K562 (cell line): ENCODE data around the gene PLEKHB1. TPM values are rescaled to one million over a fixed set of nuclear protein-coding genes. Genes with fewer than 3 reads are reported as not detected.

ENCODE experiments used
- ATAC-seq: fragments of 200-7000 bp; cut with Tn5 transposase; 3 replicates; pipeline ENCODE4 v1.9.1; 2020; ENCODE audit warnings: moderate library complexity
- BruUV-seq: library from RNA; stranded (reverse); fragments of 400-500 nt; replicated peaks from 2 replicates; lab custom pipeline; 2021; lab: Mats Ljungman, UMichigan
- CTCF ChIA-PET: fragments of 300-600 bp; formaldehyde crosslinking; extraction: SDS; loops from one replicate; lab custom pipeline; 2021; ENCODE audit warnings: low intra/inter-chr PET ratio; lab: Yijun Ruan, JAX
- POLR2A ChIA-PET: fragments of 300-600, 350-650 bp; sonication (Branson Sonifier 250); formaldehyde crosslinking; extraction: SDS; loops from one replicate; lab custom pipeline; 2021; ENCODE audit warnings: antibody characterized with exemption, inconsistent platforms; lab: Yijun Ruan, JAX
- DNase-seq, 4 experiments: peaks; one replicate each; pipeline versions ENCODE4 v3.0.0 to v3.0.0-alpha.2; 2011 to 2018; ENCODE audit warnings: low spot score in 3 of 4, mixed read lengths in 3 of 4; ENCODE audit errors: extremely low read depth in 1 of 4
- FAIRE-seq: peaks from 2 replicates; lab custom pipeline; 2011; peaks lifted over from hg19 to GRCh38; lab: Jason Lieb, UNC
- H2AFZ ChIP-seq: 2 replicates; pipeline ENCODE4 v1.6.0; 2011; ENCODE audit warnings: low read depth, low read length, control low read depth, inconsistent platforms
- H3K27ac ChIP-seq: fragments of 200-600 bp; 3 replicates; pipeline ENCODE4 v1.8.0; 2011; ENCODE audit warnings: low read depth, mild to moderate bottlenecking, control low read depth, inconsistent platforms, low read length, moderate library complexity, mixed read lengths; ENCODE audit errors: extremely low read depth
- H3K27me3 ChIP-seq, 2 experiments: fragments of 300-600 bp in 1 of 2; 2 replicates in 1 of 2; 3 replicates in 1 of 2; pipeline versions ENCODE4 v1.6.0 to v1.8.0; 2011; ENCODE audit warnings: inconsistent platforms in 2 of 2, low read length in 2 of 2, mild to moderate bottlenecking in 1 of 2, mixed read lengths in 1 of 2, moderate library complexity in 1 of 2; ENCODE audit not compliant: control insufficient read depth in 2 of 2, insufficient read depth in 2 of 2
- H3K36me3 ChIP-seq: fragments of 300-600 bp; 3 replicates; pipeline ENCODE4 v1.8.0; 2011; ENCODE audit warnings: mild to moderate bottlenecking, low read length, inconsistent platforms; ENCODE audit not compliant: control insufficient read depth, insufficient read depth
- H3K4me1 ChIP-seq, 2 experiments: fragments of 200-600 bp in 1 of 2; replicated peaks in 1 of 2; 2 replicates in 1 of 2; 3 replicates in 1 of 2; pipeline versions ENCODE4 v1.5.1 to v1.8.0; 2011; ENCODE audit warnings: inconsistent platforms in 2 of 2, low read length in 2 of 2, mild to moderate bottlenecking in 1 of 2, mixed read lengths in 1 of 2, moderate library complexity in 1 of 2; ENCODE audit not compliant: control insufficient read depth in 2 of 2, insufficient read depth in 2 of 2
- H3K4me2 ChIP-seq: 2 replicates; pipeline ENCODE4 v1.6.1; 2011; ENCODE audit warnings: low read length, control low read depth, inconsistent platforms, mixed read lengths; ENCODE audit not compliant: insufficient read depth
- H3K4me3 ChIP-seq: fragments of 200-600 bp; sonication (generic), shearing (Covaris generic); 2 replicates; pipeline ENCODE4 v1.5.1; 2016; ENCODE audit warnings: control low read depth, inconsistent platforms
- H3K79me2 ChIP-seq: fragments of 200-600 bp; 3 replicates; pipeline ENCODE4 v1.8.0; 2011; ENCODE audit warnings: low read length, inconsistent platforms; ENCODE audit not compliant: control insufficient read depth, insufficient read depth
- H3K9ac ChIP-seq, 2 experiments: 2 replicates each; pipeline versions ENCODE4 v1.6.0 to v1.6.1; 2011; ENCODE audit warnings: low read depth in 2 of 2, low read length in 2 of 2, control low read depth in 1 of 2, inconsistent platforms in 1 of 2, mild to moderate bottlenecking in 1 of 2, mixed read lengths in 1 of 2; ENCODE audit not compliant: insufficient read depth in 1 of 2
- H3K9me1 ChIP-seq: one replicate; pipeline ENCODE4 v1.6.0; 2011; ENCODE audit warnings: inconsistent platforms, mild to moderate bottlenecking, low read length, moderate library complexity; ENCODE audit not compliant: control insufficient read depth, insufficient read depth
- H3K9me3 ChIP-seq: replicated peaks from 2 replicates; pipeline ENCODE4 v1.5.1; 2011; ENCODE audit warnings: low read depth, low read length, inconsistent platforms; ENCODE audit not compliant: control insufficient read depth, insufficient read depth
- H4K20me1 ChIP-seq: replicated peaks from 2 replicates; pipeline ENCODE4 v1.6.1; 2011; ENCODE audit warnings: low read length, inconsistent platforms, mixed read lengths; ENCODE audit not compliant: control insufficient read depth, insufficient read depth
- NR2F6 ChIP-seq: fragments of 450-650 bp; formaldehyde crosslinking; IDR thresholded peaks from 2 replicates; pipeline ENCODE4 v1.4.0; 2020; ENCODE audit warnings: mild to moderate bottlenecking
- RREB1 ChIP-seq: fragments of 250-450 bp; sonication (Bioruptor Pico); IDR thresholded peaks from 2 replicates; pipeline ENCODE4 v1.4.0; 2020
- THRB ChIP-seq: fragments of 450-650 bp; formaldehyde crosslinking; conservative IDR thresholded peaks from 2 replicates; pipeline ENCODE4 v1.4.0; 2022; ENCODE audit warnings: mild to moderate bottlenecking, missing genetic modification characterization
- ZBTB2 ChIP-seq: fragments of 450-650 bp; IDR thresholded peaks from 2 replicates; pipeline ENCODE4 v1.6.1; 2016; ENCODE audit warnings: antibody characterized with exemption
- ZKSCAN3 ChIP-seq: fragments of 250-450 bp; sonication (Bioruptor Pico); IDR thresholded peaks from 2 replicates; pipeline ENCODE4 v1.4.0; 2020
- ZNF518B ChIP-seq: fragments of 250-450 bp; sonication (Bioruptor Pico); IDR thresholded peaks from 2 replicates; pipeline ENCODE4 v1.5.0; 2021; ENCODE audit warnings: mild to moderate bottlenecking, moderate library complexity
- ZNF77 ChIP-seq: fragments of 250-450 bp; sonication (Bioruptor Pico); IDR thresholded peaks from 2 replicates; pipeline ENCODE4 v1.5.0; 2020
- WGBS: fragments of 100-300 bp; shearing (Covaris generic); methylation state at CpG from one replicate; pipeline ENCODE4 v1.1.6; 2016; ENCODE audit warnings: low coverage, mixed read lengths; ENCODE audit not compliant: insufficient coverage; ENCODE audit errors: missing lambda C conversion rate; 5-methylcytosine and 5-hydroxymethylcytosine counted together
- in situ Hi-C: fragments of 300-500 bp; cut with MboI; formaldehyde crosslinking; loops from 4 replicates; pipeline ENCODE4 v1.15.0; 2018; ENCODE audit warnings: inconsistent platforms, mixed read lengths
- intact Hi-C: fragments of 100-400 bp; cut with micrococcal nuclease; formaldehyde crosslinking; loops from 2 replicates; pipeline ENCODE4 v1.14.2; 2022
- polyA plus RNA-seq, 8 experiments: library from polyadenylated mRNA; depleted of rRNA in 4 of 8; stranded (reverse) in 5 of 8; unstranded in 3 of 8; fragments of >200 nt; fragmentation: Nextera tagmentation in 2 of 8; fragmentation: Illumina TruSeq in 1 of 8; extraction: Ambion mirVana in 2 of 8; extraction: Trizol in 1 of 8; gene quantifications; 2 replicates each; pipeline versions ENCODE4 v1.2.1 to v1.2.3, GENCODE V29; 2011 to 2014; ENCODE audit warnings: inconsistent platforms in 1 of 8, missing spikeins in 1 of 8
- total RNA-seq, 7 experiments: library from RNA; depleted of rRNA in 6 of 7; stranded (reverse); fragments of >200 nt in 6 of 7; fragmentation: Illumina TruSeq in 2 of 7; extraction: Trizol in 2 of 7; gene quantifications; 2 replicates each; pipeline versions ENCODE4 v1.2.1 to v1.2.3, GENCODE V29; 2011 to 2021; ENCODE audit warnings: low replicate concordance in 1 of 7

Gene PLEKHB1
- total and polyA plus RNA-seq, 9 of the 15 experiments (the other 6 are each of a cell fraction or from before 2014, with no cell fraction given), result 0.07 to 0.62 (median 0.17) TPM; not detected in 2

GRCh38 chr11:73693899-73694525 lies 47.6 kb downstream of the PLEKHB1 start:
- Histone ChIP-seq H3K4me1 (no peaks in the 10 kb centered on the region), H3K9me3 (no peaks in the 10 kb centered on the region), H3K79me2 (no peaks in the 10 kb centered on the region), H3K36me3 (peaks cover 14% of the 10 kb centered on the region; the same call in 2 of the 3 replicates), H3K9me1 (no peaks in the 10 kb centered on the region), H3K9ac (no peak overlapping the region), H3K27ac (no peak overlapping the region), H3K4me3 (no peak overlapping the region), H3K27me3 (no peaks in the 10 kb centered on the region), H4K20me1 (no peaks in the 10 kb centered on the region), H3K4me2 (no peak overlapping the region), H2AFZ (no peak overlapping the region)
- in situ Hi-C loops (loop anchor here (5.0 kb wide), 1 partner anchor 1318 kb away; no protein-coding TSS in a partner anchor), intact Hi-C loops (no loop called here)
- FAIRE-seq, result no peak
- POLR2A ChIA-PET, result interaction anchor here (0.5 to 1.9 kb wide), 7 partner anchors 8 to 189 kb away, joined by 3 to 7 read pairs (median 3); no protein-coding TSS in a partner anchor
- WGBS, result 82% methylated on average over 4 of the region's 4 CpGs
- no TSS peak for BruUV-seq
- CTCF ChIA-PET, result no interaction called here
- no peak for DNase-seq
- no peak for TF ChIP-seq ZKSCAN3 (CRISPR knock-in tag)
- no peak for TF ChIP-seq RREB1 (CRISPR knock-in tag)
- TF ChIP-seq NR2F6, result no peak
- TF ChIP-seq ZBTB2, result no peak
- no peak for TF ChIP-seq ZNF518B
- TF ChIP-seq THRB, result no peak
- TF ChIP-seq ZNF77 (CRISPR knock-in tag), result no peak
- ATAC-seq, result no peak
